ENCODE measurements around the gene PDZRN3.

The PDZRN3 gene

DNA sequence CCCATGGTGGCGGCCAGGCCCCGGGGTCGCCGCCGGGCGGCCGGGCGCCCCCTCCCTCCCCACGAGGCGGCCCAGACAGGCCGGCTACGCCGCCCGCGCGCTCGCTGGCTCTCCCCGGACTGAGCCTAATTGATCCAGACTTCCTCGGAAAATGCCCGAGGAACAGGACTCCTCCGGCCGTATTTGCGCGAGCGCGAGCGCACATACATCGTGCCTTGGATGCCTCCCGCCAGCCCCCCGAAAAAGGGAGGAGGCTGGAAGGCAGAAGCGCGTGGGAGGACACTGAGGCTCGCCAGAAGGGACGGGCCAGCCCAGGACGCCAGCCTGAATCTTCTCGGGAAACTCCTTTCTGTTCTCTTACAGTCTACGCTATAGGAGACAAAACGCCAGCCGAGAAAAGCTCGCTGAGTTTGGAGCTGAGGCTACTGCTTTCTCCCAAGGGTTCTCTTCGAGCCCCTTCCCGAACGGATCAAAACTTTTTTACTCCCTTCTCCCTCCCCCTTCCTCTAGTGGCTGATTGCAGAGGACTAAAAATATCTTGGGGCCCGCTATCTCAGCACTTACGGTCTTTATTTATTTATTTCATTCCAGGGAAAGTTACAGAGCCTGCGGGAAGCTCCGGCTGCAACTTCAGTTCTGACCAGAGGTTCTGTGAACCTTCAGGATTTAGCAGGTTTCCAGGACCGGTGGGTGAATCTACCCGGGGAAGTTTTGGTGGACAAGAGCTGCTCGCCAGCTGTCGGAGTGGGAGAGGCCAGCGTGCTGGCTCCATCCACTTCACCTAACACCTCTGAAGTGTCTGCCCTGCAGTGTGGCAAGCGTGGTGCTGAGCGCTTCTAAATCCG, at the start of gene PDZRN3:
Gene PDZRN3, minus strand, starts transcription at position 121 of the 845 bp plus-strand sequence.
- FAIRE-seq (no peak), DNase-seq (ENCODE audit: extremely low spot score, insufficient read length, low read depth) (no peak)

DNA sequence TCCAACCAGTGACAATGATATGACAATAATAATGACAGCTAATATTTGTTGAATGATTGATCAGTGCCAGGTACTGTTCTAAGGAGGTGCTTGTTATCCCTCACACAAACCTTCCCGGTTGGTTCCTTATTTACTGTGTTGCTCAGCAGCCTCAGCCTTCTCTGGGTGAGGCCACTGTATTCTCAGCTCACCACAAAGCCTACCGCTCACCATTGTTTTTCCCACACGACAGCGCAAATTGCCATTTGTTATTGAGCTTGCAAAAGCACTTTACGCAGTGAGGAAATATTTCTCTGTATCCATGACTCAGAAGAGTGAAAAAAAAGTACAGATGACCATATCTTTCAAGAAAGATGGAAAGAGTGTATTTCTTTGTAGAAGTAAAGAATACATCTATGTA, 49.5 kb upstream of the PDZRN3 start:
- FAIRE-seq (no peak), DNase-seq (ENCODE audit: extremely low spot score, insufficient read length, low read depth) (no peak)

DNA sequence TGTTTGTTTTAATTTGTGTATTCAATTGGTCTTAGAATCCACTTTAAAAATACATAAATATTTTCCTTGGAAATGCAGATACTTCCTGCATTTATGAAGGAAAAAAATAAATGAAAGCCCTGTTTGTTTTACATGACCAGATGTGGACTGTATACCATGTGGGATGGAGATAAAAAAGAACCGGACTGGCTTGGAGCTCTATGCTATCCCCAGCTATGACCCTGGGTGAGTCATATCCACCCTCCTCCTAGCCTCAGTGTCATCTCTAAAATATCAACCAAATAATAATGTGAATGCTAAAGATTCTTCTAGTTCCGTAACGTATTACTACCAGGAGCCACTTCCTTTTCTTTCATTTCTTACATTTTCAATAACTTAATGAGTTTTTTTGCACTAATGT, 44.5 kb upstream of the PDZRN3 start:
- FAIRE-seq (no peak), DNase-seq (ENCODE audit: extremely low spot score, insufficient read length, low read depth) (no peak)

DNA sequence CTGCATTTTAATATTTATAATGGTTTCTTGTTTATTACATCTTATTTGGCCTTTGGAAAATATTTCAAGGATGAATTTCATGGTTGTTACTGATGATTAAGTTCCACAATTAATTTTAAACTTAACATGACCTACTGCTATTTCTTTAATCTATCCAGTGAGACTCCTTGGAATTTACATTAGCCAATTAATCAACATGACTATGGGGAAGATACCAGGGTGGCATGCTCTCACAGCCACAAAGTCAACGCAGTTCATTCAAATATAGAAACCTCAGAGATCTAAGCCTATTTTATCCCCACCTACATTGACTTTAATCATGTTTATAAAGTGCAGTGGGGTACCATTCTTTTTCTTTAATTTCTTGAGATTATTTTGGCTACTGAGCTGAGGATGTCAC, 43.6 kb upstream of the PDZRN3 start:
- DNase-seq (ENCODE audit: extremely low spot score, insufficient read length, low read depth) (no peak), FAIRE-seq (no peak)

DNA sequence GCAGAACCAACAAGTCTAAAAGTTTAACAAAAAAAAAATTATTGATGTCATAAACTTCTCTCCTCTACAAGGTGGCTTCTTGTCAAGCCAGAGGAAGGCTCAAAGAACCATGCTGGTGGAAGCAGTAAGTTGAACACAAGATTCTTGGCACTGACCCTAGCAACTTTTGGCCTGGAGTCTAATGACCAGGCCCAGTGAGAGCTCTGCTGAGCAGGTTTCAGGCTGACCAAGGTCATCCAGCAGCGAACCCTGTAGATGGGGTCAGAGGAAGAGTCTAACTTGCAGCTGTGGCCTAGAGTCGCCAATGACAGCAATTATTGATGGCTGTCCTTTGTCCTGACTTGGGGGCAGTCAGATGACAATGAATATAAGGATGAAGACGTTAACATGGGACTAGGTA, 43.1 kb upstream of the PDZRN3 start:
- DNase-seq (ENCODE audit: extremely low spot score, insufficient read length, low read depth) (no peak), FAIRE-seq (no peak)

DNA sequence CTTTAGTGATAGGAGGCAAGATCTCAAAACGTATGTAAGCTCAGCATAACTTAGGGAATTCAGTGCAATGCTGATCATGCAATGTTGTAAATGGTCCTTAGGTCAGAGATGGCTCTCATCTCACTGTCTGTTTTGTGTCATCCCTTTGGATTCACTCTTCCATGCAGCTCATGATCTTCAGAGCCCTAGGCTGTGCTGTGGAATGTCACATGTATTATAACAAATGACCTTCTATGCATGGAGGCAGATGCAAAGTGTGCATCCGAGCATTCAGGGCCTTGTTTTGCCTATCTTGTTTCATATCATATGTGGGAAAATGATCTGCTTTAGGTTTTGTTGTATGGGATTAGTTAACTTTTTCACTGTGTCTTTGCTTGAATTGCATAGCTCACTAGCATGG, 40.5 kb upstream of the PDZRN3 start:
- DNase-seq (ENCODE audit: extremely low spot score, insufficient read length, low read depth) (no peak), FAIRE-seq (no peak)

DNA sequence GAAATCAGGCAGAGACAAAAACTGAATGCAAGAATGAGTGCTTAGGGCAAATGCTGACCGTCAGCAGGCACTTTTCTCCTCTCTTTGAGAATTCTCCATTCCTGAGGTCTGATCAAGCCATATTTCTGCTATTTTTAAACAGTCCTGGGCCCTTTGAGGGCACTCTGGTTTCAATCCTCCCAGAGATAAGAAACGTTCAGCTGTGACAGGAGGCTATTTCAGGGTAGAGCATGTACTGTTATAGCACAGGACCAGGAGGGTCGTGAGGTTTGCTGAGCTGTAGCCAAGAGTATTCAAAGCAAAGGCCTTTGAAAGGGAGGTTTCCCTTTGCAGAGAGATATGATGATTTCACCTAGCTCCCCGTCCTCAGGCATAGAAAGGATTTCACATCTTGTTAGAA, 39.6 kb upstream of the PDZRN3 start:
- DNase-seq (ENCODE audit: extremely low spot score, insufficient read length, low read depth) (no peak), FAIRE-seq (no peak)

DNA sequence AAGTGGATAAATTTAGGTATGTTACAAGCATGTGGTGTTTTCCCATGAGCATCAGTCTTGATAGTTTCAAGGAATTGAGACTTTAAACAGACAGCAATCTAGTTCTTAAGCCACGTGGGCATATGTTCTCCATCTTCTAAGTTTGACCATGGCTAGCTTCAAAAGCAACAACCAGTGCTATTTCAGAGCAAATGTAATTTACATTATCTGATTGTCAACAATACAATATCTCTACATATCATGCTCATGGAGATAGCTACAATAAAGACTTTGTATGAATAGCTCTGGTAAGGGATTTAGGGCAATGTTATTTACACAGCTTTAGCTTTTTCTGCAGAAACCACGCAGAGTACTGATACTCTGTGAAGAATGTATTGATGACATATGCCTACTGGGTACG, 38.8 kb upstream of the PDZRN3 start:
- no peak for FAIRE-seq
- DNase-seq (ENCODE audit: extremely low spot score, insufficient read length, low read depth), result no peak

DNA sequence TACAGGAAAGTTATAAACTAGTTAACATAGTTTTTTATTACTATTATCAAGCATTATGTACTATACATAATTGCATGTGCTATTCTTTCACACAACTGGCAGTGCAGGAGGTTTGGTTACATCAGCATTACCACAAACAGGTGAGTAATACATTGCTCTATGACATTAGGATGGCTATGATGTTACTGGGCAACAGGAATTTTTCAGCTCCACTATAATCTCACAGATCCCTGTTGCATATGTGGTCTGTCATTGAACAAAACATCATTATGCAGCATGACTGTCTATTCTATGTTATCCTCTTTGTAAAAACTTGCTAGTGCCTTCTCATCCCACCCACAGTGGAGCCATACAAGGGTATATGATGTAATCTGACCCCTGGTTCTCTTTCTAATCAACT, 36.5 kb upstream of the PDZRN3 start:
- FAIRE-seq (no peak), DNase-seq (ENCODE audit: extremely low spot score, insufficient read length, low read depth) (no peak)

DNA sequence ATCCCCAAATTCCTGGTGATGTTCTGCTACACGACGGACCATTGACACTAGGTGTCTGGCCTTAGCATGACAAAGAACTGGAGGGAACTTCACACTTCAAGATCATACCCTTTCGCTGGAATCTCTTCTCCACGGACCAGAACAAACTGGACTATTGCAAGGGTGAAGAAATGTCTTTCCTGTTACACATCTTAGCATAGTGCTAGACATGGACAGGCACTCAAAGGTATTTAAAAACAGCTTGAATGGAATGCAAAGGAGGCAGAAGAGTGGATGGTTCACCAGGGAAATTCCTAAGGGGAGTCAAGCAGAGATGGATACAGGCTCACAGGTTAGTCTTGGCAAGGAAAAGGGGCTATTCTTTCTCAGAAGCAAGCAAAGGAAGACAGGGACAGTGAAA, 33.5 kb upstream of the PDZRN3 start:
- no peak for FAIRE-seq
- DNase-seq (ENCODE audit: extremely low spot score, insufficient read length, low read depth), result no peak

DNA sequence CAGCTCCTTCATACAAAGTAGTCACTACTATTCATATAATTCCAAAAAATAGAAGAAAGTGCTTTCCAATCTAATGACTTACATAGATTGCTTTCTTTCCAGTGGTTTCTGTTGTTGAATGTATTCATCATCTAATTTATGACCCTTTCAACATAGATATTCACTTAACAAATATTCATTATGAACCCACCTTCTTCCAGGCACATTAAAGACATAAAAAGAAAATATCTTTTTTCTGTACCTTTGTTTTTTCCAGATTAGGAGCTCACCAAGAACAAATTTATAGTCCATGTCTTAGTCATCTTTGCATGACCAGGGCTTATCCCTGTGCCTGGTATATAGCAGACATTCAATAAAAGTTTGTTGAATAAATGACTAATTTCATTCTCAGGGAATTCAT, 32.4 kb upstream of the PDZRN3 start:
- DNase-seq (ENCODE audit: extremely low spot score, insufficient read length, low read depth) (no peak), FAIRE-seq (no peak)

DNA sequence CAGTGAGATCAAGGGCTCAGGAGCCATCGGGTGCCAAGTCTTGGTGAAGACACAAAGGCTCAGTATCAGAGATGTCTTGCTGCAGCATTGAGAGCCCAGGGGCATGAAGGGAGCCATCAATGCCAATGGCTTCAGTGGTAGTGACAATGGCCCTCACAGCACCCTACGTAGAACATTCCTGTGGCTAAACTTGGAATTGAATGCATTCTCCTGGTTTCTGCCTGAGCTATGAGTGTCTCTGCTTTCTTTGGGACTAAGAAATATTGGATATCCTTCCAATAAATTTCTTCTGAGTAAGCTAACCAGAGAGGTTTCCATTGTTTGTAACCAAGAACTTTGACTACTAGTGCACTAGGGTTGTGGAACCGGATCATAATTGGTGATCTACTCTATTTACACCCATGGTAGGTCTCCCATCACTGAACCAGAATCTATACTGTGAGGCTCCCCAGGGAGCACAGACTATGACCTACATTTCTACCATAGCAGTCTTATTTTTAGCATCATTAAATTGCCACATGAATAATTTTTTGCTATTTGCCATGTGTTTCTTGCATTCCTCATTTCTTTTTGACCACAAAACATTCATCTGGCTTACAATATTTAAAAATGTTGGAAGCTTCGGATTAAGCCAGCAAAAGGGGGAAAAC, 31.6 kb upstream of the PDZRN3 start:
- DNase-seq (ENCODE audit: extremely low spot score, insufficient read length, low read depth) (no peak), FAIRE-seq (no peak)

DNA sequence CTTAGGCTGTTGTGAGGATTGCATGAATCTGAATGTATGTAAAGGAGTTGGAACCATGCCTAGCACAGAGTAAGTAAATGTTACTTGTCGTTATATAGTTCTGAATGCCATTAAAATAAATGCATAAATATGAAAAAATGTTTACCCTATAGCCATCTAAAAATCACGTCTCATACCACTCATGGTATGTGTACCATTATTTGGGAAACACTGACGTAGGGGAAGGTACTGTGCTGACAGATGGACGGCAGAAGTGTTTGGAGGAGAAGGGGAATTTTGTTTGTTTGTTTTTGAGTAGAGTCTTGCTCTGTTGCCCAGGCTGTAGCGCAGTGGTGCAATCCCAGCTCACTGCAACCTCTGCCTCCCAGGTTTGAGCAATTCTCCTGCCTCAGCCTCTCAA, 30.5 kb upstream of the PDZRN3 start:
- DNase-seq (ENCODE audit: extremely low spot score, insufficient read length, low read depth) (no peak), FAIRE-seq (no peak)

DNA sequence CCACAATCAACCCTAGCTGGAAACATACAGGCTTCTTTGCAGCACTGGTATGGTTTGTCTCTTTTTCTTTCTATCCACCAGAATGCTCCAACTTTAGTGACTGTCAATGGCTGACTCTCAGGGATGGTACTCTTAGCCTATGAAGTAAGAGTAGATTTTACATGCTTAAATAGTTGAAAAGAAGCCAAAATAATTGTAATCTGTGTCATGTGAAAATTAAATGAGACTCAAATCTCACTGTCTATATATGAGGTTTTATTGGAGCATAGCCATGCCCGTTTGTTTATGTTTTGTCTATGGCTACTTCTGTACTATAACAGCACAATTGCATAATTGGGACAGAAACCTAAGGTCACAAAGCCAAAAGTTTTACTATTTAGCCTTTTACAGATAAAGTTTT, 29.1 kb upstream of the PDZRN3 start:
- no peak for DNase-seq (ENCODE audit: extremely low spot score, insufficient read length, low read depth)

DNA sequence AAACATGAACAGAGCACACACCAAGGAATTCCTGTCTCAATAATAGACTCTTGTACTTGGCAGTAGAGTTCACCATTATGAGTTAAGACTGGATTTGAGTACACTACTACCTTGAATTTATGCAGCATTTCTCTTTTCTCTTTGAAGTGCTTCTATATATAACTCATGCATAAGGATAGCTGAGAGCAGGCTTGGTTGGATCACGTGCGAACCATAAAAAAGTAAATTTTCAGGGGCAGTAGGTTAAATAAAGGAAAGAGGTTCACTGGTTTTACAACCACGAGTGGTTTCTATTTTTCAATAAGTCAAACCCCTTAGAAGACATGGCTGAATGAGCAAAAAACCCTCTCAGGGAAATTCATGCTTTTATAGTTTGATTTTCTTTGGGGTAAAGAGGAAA, 28.6 kb upstream of the PDZRN3 start:
- DNase-seq (ENCODE audit: extremely low spot score, insufficient read length, low read depth) (no peak), FAIRE-seq (no peak)

More for the DNA sequence above, 29.1 kb upstream of the PDZRN3 start:
- FAIRE-seq, result no peak

DNA sequence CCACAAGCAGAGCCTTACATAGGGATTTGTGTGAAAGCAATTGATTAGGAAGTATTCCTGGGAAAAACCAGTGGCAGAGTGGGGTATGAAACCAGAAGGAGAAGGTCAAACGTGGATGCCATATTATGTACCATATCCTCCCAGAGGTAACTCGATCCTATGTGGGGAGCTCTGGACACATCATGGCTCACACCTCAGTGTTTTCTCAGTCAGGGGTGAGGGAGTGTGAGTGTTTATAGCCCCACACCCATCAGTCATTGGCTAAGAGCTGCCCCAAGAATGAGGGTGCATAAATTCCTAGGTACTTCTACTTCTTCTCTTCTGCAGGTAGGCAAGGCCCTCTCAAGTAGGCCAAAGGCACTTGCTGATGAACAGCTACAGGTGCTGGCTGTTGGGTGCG, 28.2 kb upstream of the PDZRN3 start:
- DNase-seq (ENCODE audit: extremely low spot score, insufficient read length, low read depth), result no peak

DNA sequence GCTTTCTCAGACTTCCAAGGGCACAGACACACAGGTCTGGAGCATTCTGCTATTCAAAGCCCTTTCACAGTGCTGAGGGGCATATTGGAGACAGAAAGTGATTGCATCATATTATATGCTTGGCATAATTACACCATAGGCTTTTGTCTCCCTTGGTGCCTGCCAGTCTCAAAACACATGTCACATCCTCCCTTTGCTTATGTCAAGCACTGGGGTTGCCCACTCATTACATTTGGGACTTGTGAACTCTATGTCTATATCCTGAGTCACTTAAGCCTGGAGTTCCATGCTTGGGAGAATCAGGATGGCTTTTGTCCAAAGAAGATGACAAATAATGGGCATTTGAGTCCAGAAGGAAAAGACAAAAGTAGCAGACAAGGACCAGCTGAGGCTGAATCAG, 12.3 kb upstream of the PDZRN3 start:
- FAIRE-seq, result no peak
- DNase-seq (ENCODE audit: extremely low spot score, insufficient read length, low read depth), result no peak

More for the DNA sequence above, 28.2 kb upstream of the PDZRN3 start:
- FAIRE-seq, result no peak

DNA sequence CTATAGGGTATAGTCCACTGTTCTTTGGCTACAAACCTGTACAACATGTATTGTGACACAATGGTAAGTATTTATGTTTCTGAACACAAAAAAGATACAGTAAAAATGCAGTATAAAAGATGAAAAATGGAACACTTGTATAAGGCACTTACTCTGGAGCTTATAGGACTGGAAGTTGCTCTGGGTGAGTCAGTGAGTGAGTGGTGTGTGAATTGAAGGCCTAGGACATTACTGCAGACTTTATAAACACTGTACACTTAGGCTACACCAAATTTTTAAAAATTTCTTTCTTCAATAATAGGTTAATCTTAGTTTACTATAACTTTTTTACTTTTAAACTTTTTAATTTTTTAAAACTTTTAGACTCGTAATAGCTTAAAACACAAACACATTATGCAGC, 10.5 kb upstream of the PDZRN3 start:
- DNase-seq (ENCODE audit: extremely low spot score, insufficient read length, low read depth) (no peak), FAIRE-seq (no peak)

DNA sequence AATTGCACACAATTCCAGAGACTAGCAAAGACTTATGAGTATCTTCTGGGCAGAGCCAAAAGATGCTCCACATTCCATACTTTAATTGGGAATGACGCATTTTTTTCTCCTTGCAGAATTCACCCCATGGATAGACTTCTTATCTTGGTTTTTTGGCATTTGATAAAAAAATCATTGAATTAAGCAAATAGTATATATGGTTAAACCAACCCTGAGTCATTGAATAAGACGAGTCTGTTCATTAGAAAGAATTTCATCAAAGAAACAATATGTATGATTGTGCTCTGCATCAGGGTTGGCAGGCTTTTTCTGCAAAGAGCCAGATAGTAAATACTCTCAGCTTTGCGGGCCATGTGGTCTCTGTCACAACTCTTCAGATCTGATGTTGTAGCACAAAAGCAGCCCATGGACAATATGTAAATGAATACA, 9.2 kb upstream of the PDZRN3 start:
- DNase-seq (ENCODE audit: extremely low spot score, insufficient read length, low read depth) (no peak), FAIRE-seq (no peak)

DNA sequence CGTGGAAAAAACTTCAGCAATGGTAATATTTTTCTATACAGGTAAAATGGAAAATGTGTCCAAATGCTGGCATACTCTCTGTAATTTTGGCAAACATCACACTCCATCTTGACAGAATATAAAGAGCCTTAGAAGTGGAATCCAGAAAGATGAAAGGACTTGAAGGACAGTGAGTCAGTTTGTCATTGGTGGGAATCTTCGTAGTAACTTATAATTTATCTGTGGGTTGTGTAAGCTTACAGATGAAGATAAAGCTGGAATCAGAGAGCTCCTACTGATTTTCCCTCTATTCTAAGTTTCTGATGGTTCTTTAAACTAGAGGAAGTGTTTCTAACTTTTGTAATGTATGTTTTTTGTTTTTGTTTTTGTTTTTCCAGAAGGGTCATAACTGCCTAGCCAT, 8.7 kb upstream of the PDZRN3 start:
- DNase-seq (ENCODE audit: extremely low spot score, insufficient read length, low read depth) (no peak), FAIRE-seq (no peak)

DNA sequence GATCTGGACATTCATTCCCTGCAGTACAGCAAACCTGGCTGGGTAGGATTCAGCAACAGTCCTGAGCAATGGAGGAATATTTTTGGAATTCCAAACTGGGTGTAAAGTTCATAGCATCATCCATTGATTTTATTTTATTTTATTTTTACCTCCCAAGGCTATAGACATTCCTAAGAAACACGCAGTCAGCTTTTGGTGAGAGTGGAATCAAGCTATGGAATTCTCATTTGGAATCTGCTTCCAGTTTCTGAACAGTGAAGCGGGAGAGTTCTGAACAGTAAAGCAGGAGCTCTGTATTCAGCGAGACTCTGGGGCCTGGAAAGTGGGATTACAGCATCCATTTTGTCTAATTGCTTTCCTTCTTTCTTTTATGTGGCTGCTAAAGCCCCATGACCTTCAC, 1.4 kb upstream of the PDZRN3 start:
- FAIRE-seq (no peak), DNase-seq (ENCODE audit: extremely low spot score, insufficient read length, low read depth) (no peak)
